IMR-90 (cell line): Measurements from ENCODE around the gene TCOF1. TPM values are rescaled to one million over a fixed set of nuclear protein-coding genes. Genes with fewer than 3 reads are reported as not detected.

ENCODE experiments used
- ATAC-seq: fragments of 200-7000 bp; cut with Tn5 transposase; 2 replicates; pipeline ENCODE4 v1.9.1; 2020; ENCODE audit warnings: low read depth, mild to moderate bottlenecking, moderate library complexity
- Bru-seq: library from RNA; stranded (reverse); fragments of 400-500 nt; gene quantifications from one replicate; lab custom pipeline; 2021; lab: Mats Ljungman, UMichigan
- BruChase-seq, 2 experiments: library from RNA; stranded (reverse); fragments of 400-500 nt; gene quantifications; one replicate each; lab custom pipeline; 2021; lab: Mats Ljungman, UMichigan
- BruUV-seq: library from RNA; stranded (reverse); fragments of 400-500 nt; replicated peaks from 2 replicates; lab custom pipeline; 2021; lab: Mats Ljungman, UMichigan
- CTCF ChIA-PET: fragments of 300-600 bp; formaldehyde crosslinking; extraction: SDS; loops from one replicate; lab custom pipeline; 2021; ENCODE audit warnings: antibody characterized with exemption; lab: Yijun Ruan, JAX
- POLR2A ChIA-PET: fragments of 300-600 bp; sonication (Branson Sonifier 250); formaldehyde crosslinking; loops from one replicate; lab custom pipeline; 2022; ENCODE audit warnings: antibody characterized with exemption; ENCODE audit not compliant: unreplicated experiment; lab: Charles Lee
- DNase-seq: peaks from one replicate; pipeline ENCODE4 v3.0.0; 2013
- H2AFZ ChIP-seq: replicated peaks from 2 replicates; pipeline ENCODE3; 2013; ENCODE audit warnings: low read length, mild to moderate bottlenecking; ENCODE audit not compliant: poor library complexity
- H2AK5ac ChIP-seq: 2 replicates; pipeline ENCODE4 v1.6.1; 2013; ENCODE audit warnings: low read depth, low read length, inconsistent platforms
- H2AK9ac ChIP-seq: replicated peaks from 2 replicates; pipeline ENCODE3; 2013; ENCODE audit warnings: mild to moderate bottlenecking, low read depth, low read length, moderate library complexity; ENCODE audit not compliant: poor library complexity
- H2BK120ac ChIP-seq: 2 replicates; pipeline ENCODE4 v1.6.1; 2013; ENCODE audit warnings: low read depth, low read length, inconsistent platforms
- H2BK15ac ChIP-seq: 3 replicates; pipeline ENCODE4 v1.6.1; 2013; ENCODE audit warnings: low read depth, low read length, inconsistent platforms
- H2BK20ac ChIP-seq: 2 replicates; pipeline ENCODE4 v1.6.1; 2013; ENCODE audit warnings: low read depth, mild to moderate bottlenecking, inconsistent platforms, low read length, moderate library complexity
- H2BK5ac ChIP-seq: 2 replicates; pipeline ENCODE4 v1.6.1; 2013; ENCODE audit warnings: mild to moderate bottlenecking, low read depth, low read length, inconsistent platforms; ENCODE audit not compliant: poor library complexity, severe bottlenecking
- H3K14ac ChIP-seq: replicated peaks from 2 replicates; pipeline ENCODE4 v1.6.1; 2013; ENCODE audit warnings: low read depth, low read length, inconsistent platforms
- H3K18ac ChIP-seq: 2 replicates; pipeline ENCODE4 v1.6.1; 2013; ENCODE audit warnings: low read depth, low read length, control low read depth
- H3K23ac ChIP-seq: 2 replicates; pipeline ENCODE4 v1.6.1; 2013; ENCODE audit warnings: low read depth, low read length, inconsistent platforms
- H3K27ac ChIP-seq: 2 replicates; pipeline ENCODE4 v1.5.1; 2013; ENCODE audit warnings: mild to moderate bottlenecking, control low read depth, low read length; ENCODE audit not compliant: insufficient read depth
- H3K27me3 ChIP-seq: 2 replicates; pipeline ENCODE4 v1.6.1; 2013; ENCODE audit warnings: low read length; ENCODE audit not compliant: control insufficient read depth, insufficient read depth
- H3K36me3 ChIP-seq: 2 replicates; pipeline ENCODE4 v1.6.1; 2013; ENCODE audit warnings: low read length, mixed read lengths; ENCODE audit not compliant: control insufficient read depth, insufficient read depth
- H3K4ac ChIP-seq: 2 replicates; pipeline ENCODE4 v1.6.1; 2013; ENCODE audit warnings: low read depth, low read length, inconsistent platforms
- H3K4me1 ChIP-seq: 2 replicates; pipeline ENCODE4 v1.6.1; 2013; ENCODE audit warnings: low read length, mixed read lengths; ENCODE audit not compliant: control insufficient read depth, insufficient read depth
- H3K4me2 ChIP-seq: 2 replicates; pipeline ENCODE4 v1.6.1; 2013; ENCODE audit warnings: low read depth, mild to moderate bottlenecking, control low read depth, low read length, moderate library complexity
- H3K4me3 ChIP-seq: 2 replicates; pipeline ENCODE4 v1.5.1; 2013; ENCODE audit warnings: low read depth, mild to moderate bottlenecking, control low read depth, low read length, moderate library complexity; ENCODE audit not compliant: insufficient read depth
- H3K56ac ChIP-seq: 2 replicates; pipeline ENCODE4 v1.6.1; 2013; ENCODE audit warnings: low read length, inconsistent platforms; ENCODE audit not compliant: insufficient read depth; ENCODE audit errors: extremely low read depth
- H3K79me1 ChIP-seq, 2 experiments: 2 replicates each; pipeline ENCODE4 v1.6.1; 2013; ENCODE audit warnings: low read length in 2 of 2, inconsistent platforms in 1 of 2, low read depth in 1 of 2
- H3K9ac ChIP-seq: 2 replicates; pipeline ENCODE4 v1.6.1; 2013; ENCODE audit warnings: low read depth, low read length, control low read depth
- H3K9me1 ChIP-seq: 2 replicates; pipeline ENCODE4 v1.6.1; 2013; ENCODE audit warnings: low read length, inconsistent platforms; ENCODE audit not compliant: insufficient read depth
- H3K9me3 ChIP-seq: 2 replicates; pipeline ENCODE4 v1.6.1; 2013; ENCODE audit warnings: low read length; ENCODE audit not compliant: control insufficient read depth, insufficient read depth
- H4K20me1 ChIP-seq: 2 replicates; pipeline ENCODE4 v1.6.1; 2013; ENCODE audit warnings: low read length, inconsistent platforms; ENCODE audit not compliant: insufficient read depth
- H4K5ac ChIP-seq: 2 replicates; pipeline ENCODE4 v1.6.1; 2013; ENCODE audit warnings: mild to moderate bottlenecking, low read depth, low read length, control low read depth
- H4K8ac ChIP-seq, 2 experiments: 2 replicates each; pipeline ENCODE4 v1.6.1; 2013; ENCODE audit warnings: low read depth in 2 of 2, low read length in 2 of 2, control low read depth in 1 of 2, inconsistent platforms in 1 of 2
- H4K91ac ChIP-seq: 2 replicates; pipeline ENCODE4 v1.6.1; 2013; ENCODE audit warnings: low read depth, low read length, inconsistent platforms; ENCODE audit not compliant: insufficient read depth
- CHD1 ChIP-seq: IDR thresholded peaks from 2 replicates; pipeline ENCODE4 v1.6.1; 2012; ENCODE audit warnings: low read depth, low read length, improper control_type of control experiment
- MAFK ChIP-seq: IDR thresholded peaks from 2 replicates; pipeline ENCODE4 v1.6.1; 2012; ENCODE audit warnings: low read depth, low read length, improper control_type of control experiment
- MAZ ChIP-seq: IDR thresholded peaks from 2 replicates; pipeline ENCODE4 v1.6.1; 2012; ENCODE audit warnings: low read depth, mild to moderate bottlenecking, low read length, improper control_type of control experiment, moderate library complexity, borderline replicate concordance
- MXI1 ChIP-seq: IDR thresholded peaks from 2 replicates; pipeline ENCODE4 v1.6.1; 2012; ENCODE audit warnings: low read depth, mild to moderate bottlenecking, low read length, moderate library complexity, borderline replicate concordance
- POLR2A ChIP-seq: IDR thresholded peaks from 2 replicates; pipeline ENCODE4 v1.6.1; 2012; ENCODE audit warnings: mild to moderate bottlenecking, low read depth, low read length
- RFX5 ChIP-seq: IDR thresholded peaks from 2 replicates; pipeline ENCODE4 v1.8.0; 2012; ENCODE audit warnings: low read depth, mild to moderate bottlenecking, low read length, moderate library complexity
- WGBS, 2 experiments: methylation state at CpG; one replicate each; pipeline versions ENCODE4 v1.1.5 to v1.1.7; 2013; ENCODE audit warnings: missing lambda C conversion rate in 2 of 2; ENCODE audit not compliant: insufficient read length in 1 of 2; ENCODE audit errors: extremely low coverage in 2 of 2; 5-methylcytosine and 5-hydroxymethylcytosine counted together
- dilution Hi-C: fragments of 300-500 bp; cut with HindIII; formaldehyde crosslinking; loops from one replicate; pipeline ENCODE4 v1.14.3; 2018; ENCODE audit warnings: low sequenced_read_pairs; ENCODE audit not compliant: unreplicated experiment
- in situ Hi-C: fragments of 300-500 bp; cut with MboI; formaldehyde crosslinking; loops from 3 replicates; pipeline ENCODE4 v1.14.3; 2019; ENCODE audit warnings: low sequenced_read_pairs, inconsistent platforms, mixed read lengths
- intact Hi-C: fragments of 100-400 bp; cut with micrococcal nuclease; formaldehyde crosslinking; loops from 2 replicates; pipeline ENCODE4 v1.10.0; 2022
- long read RNA-seq: library from polyadenylated mRNA; unstranded; transcript quantifications from one replicate; pipeline ENCODE4 v2.0.0, GENCODE V29; 2021; ENCODE audit not compliant: unreplicated experiment
- polyA plus RNA-seq, 3 experiments: library from polyadenylated mRNA; depleted of rRNA; stranded (reverse); fragments of >200 nt; gene quantifications; 2 replicates each; pipeline ENCODE4 v1.2.3, GENCODE V29; 2012; ENCODE audit warnings: low replicate concordance in 1 of 3
- total RNA-seq: library from RNA; depleted of rRNA; stranded (reverse); fragments of >200 nt; gene quantifications from 2 replicates; pipeline ENCODE4 v1.2.3, GENCODE V29; 2012; rRNA removed
- TF ChIP-seq, protein P1 (sequence below): fragments of 150-350 bp; IDR thresholded peaks from 2 replicates; pipeline ENCODE4 v1.6.1; 2016; ENCODE audit warnings: low read depth, mild to moderate bottlenecking, low read length, moderate library complexity, borderline replicate concordance

TCOF1 gene, protein sequence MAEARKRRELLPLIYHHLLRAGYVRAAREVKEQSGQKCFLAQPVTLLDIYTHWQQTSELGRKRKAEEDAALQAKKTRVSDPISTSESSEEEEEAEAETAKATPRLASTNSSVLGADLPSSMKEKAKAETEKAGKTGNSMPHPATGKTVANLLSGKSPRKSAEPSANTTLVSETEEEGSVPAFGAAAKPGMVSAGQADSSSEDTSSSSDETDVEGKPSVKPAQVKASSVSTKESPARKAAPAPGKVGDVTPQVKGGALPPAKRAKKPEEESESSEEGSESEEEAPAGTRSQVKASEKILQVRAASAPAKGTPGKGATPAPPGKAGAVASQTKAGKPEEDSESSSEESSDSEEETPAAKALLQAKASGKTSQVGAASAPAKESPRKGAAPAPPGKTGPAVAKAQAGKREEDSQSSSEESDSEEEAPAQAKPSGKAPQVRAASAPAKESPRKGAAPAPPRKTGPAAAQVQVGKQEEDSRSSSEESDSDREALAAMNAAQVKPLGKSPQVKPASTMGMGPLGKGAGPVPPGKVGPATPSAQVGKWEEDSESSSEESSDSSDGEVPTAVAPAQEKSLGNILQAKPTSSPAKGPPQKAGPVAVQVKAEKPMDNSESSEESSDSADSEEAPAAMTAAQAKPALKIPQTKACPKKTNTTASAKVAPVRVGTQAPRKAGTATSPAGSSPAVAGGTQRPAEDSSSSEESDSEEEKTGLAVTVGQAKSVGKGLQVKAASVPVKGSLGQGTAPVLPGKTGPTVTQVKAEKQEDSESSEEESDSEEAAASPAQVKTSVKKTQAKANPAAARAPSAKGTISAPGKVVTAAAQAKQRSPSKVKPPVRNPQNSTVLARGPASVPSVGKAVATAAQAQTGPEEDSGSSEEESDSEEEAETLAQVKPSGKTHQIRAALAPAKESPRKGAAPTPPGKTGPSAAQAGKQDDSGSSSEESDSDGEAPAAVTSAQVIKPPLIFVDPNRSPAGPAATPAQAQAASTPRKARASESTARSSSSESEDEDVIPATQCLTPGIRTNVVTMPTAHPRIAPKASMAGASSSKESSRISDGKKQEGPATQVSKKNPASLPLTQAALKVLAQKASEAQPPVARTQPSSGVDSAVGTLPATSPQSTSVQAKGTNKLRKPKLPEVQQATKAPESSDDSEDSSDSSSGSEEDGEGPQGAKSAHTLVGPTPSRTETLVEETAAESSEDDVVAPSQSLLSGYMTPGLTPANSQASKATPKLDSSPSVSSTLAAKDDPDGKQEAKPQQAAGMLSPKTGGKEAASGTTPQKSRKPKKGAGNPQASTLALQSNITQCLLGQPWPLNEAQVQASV (N-terminal part only)
- 18.3 and 19.7 TPM in 2 replicates for total RNA-seq
- polyA plus RNA-seq (2012; rRNA removed): 18.2 and 18.8 TPM in 2 replicates
- polyA plus RNA-seq (2012; cell fraction: cytosol; rRNA removed): 11.7 and 14.4 TPM in 2 replicates
- polyA plus RNA-seq (2012; cell fraction: nucleus; rRNA removed; ENCODE audit: low replicate concordance): 43.7 and 51.8 TPM in 2 replicates
- percentile 67 among the genes with signal in this experiment for Bru-seq, nascent RNA
- BruChase-seq, experiment 1, labeled RNA remaining after a 6-hour chase: percentile 60 among the genes with signal in this experiment
- BruChase-seq, experiment 2, labeled RNA remaining after a 2-hour chase: percentile 56 among the genes with signal in this experiment
- long read RNA-seq, partial matches to known transcripts: 36 of 47 reads
- long read RNA-seq, other reads (novel, unspliced or antisense): 10 of 47 reads

DNA sequence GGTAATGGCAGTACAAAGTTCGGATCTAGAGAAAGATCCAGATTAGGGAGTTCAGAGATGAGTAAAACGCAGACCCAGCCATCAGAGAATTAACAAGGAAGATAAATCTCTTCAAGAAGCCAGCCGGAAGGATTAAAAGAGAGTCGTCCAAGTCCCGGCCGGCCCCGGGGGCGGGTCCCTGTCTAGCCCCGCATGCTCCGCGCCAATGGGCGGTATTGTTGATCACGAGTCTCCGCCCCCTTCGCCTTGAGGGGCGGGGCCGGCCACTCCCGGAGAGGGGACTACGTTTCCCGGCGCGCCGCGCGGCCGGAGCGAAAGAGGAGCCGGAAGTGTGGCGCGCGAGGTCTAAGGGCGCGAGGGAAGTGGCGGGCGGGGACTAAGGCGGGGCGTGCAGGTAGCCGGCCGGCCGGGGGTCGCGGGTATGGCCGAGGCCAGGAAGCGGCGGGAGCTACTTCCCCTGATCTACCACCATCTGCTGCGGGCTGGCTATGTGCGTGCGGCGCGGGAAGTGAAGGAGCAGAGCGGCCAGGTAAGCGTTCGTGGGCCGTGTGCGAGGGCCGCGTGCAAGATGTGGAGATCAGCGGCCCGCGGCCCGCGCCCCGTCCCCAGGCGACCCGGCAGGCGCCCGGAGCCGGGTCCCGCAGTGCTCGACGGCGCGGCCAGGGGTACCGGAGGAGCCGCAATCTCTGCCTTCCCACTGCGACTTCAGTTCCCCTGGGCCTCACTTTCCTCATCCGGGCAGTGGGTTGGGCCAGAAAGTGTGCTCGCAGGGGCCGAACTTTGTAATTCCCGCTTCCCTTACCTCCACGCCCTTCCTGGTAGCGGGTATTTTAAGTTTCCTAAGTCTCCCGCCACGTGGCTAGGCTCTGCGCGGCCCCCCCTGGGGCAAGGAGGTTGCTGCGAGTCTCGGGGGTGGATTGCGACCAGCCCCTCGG, at the start of gene TCOF1:
TSS of gene TCOF1 (plus strand) at position 372 of the 935 bp plus-strand sequence. CDS start at position 422, 50 bp downstream.
- peak within 1 kb of the TSS; percentile 27; the same call in 1 of the 2 replicates for H2BK20ac ChIP-seq
- peaks cover 6% of the 10 kb centered on the region for H3K4me1 ChIP-seq
- intact Hi-C loops: loop anchor here (1.0 to 10.0 kb wide), 3 partner anchors 20 to 353 kb away; partner anchors contain the start of genes HMGXB3 and TIGD6
- peaks cover 7% of the 10 kb centered on the region for H4K20me1 ChIP-seq
- peaks cover 20% of the 10 kb centered on the region for H3K36me3 ChIP-seq
- dilution Hi-C loops: no loop called here
- peak within 1 kb of the TSS; percentile 88 for H3K23ac ChIP-seq
- CTCF ChIA-PET: no interaction called here
- peak within 1 kb of the TSS; percentile 84 for H4K91ac ChIP-seq
- H3K56ac ChIP-seq: peak within 1 kb of the TSS; percentile 59; the same call in 1 of the 2 replicates
- DNase-seq (peak; percentile 91), ATAC-seq (peak; percentile 100)
- peak within 1 kb of the TSS; percentile 47 for H2AK9ac ChIP-seq
- peak within 1 kb of the TSS; percentile 90 for H3K9ac ChIP-seq
- peak within 1 kb of the TSS; percentile 82 for H2BK120ac ChIP-seq
- H3K14ac ChIP-seq: peak within 1 kb of the TSS; percentile 95
- peak within 1 kb of the TSS; percentile 7; the same call in 1 of the 2 replicates for H3K18ac ChIP-seq
- H3K4ac ChIP-seq: peak within 1 kb of the TSS; percentile 94
- in situ Hi-C loops: loop anchor here (5.0 kb wide), 1 partner anchor 90 kb away; no protein-coding TSS in a partner anchor
- 1% methylated on average over 45 of the region's 90 CpGs; no CpG with 5 or more reads in 1 of the 2 experiments for WGBS, 2 experiments
- peak within 1 kb of the TSS; percentile 81 for H3K4me3 ChIP-seq
- H3K27ac ChIP-seq: peak within 1 kb of the TSS; percentile 66
- H3K27me3 ChIP-seq: no peaks in the 10 kb centered on the region
- POLR2A ChIA-PET: no interaction called here
- peak within 1 kb of the TSS; percentile 82 for H2AK5ac ChIP-seq
- peaks cover 32 to 51% of the 10 kb centered on the region in 2 experiments for H3K79me1 ChIP-seq
- peak within 1 kb of the TSS; percentile 96 for H2AFZ ChIP-seq
- peaks cover 6% of the 10 kb centered on the region for H3K9me1 ChIP-seq
- H2BK15ac ChIP-seq: peak within 1 kb of the TSS; percentile 18; the same call in 1 of the 3 replicates
- H3K9me3 ChIP-seq: no peaks in the 10 kb centered on the region
- no TSS peak for BruUV-seq
- peak within 1 kb of the TSS; percentile 20 for H2BK5ac ChIP-seq
- peak within 1 kb of the TSS; percentile 87 for H3K4me2 ChIP-seq
- peak within 1 kb of the TSS; percentile 93 to 96 for H4K8ac ChIP-seq
- H4K5ac ChIP-seq: peak within 1 kb of the TSS; percentile 68; the same call in 1 of the 2 replicates
- TF ChIP-seq MXI1: peak; percentile 98
- TF ChIP-seq MAZ: peak; percentile 88; the same call in 1 of the 2 replicates
- TF ChIP-seq CHD1: no peak
- TF ChIP-seq, protein P1, sequence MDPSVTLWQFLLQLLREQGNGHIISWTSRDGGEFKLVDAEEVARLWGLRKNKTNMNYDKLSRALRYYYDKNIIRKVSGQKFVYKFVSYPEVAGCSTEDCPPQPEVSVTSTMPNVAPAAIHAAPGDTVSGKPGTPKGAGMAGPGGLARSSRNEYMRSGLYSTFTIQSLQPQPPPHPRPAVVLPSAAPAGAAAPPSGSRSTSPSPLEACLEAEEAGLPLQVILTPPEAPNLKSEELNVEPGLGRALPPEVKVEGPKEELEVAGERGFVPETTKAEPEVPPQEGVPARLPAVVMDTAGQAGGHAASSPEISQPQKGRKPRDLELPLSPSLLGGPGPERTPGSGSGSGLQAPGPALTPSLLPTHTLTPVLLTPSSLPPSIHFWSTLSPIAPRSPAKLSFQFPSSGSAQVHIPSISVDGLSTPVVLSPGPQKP: no peak
- TF ChIP-seq RFX5: no peak
- TF ChIP-seq POLR2A: no peak
- no peak for TF ChIP-seq MAFK
